Liver (tissue), 9 donors: ENCODE data around the gene EVC. TPM values are rescaled to one million over a fixed set of nuclear protein-coding genes. Genes with fewer than 3 reads are reported as not detected.

Source experiments
- DNase-seq: peaks from one replicate; pipeline ENCODE4 v3.0.0-alpha.2; 2017; ENCODE audit warnings: low spot score
- H3K27ac ChIP-seq, 2 donors: one replicate each; pipeline ENCODE4 v1.7.0; 2013; ENCODE audit warnings: inconsistent platforms in 2 of 2, low read length in 2 of 2, control low read depth in 1 of 2, low read depth in 1 of 2, mild to moderate bottlenecking in 1 of 2
- H3K27me3 ChIP-seq, 4 donors: one replicate each; pipeline versions ENCODE4 v1.6.1 to v1.7.0; 2013; ENCODE audit warnings: low read length in 3 of 4, inconsistent platforms in 1 of 4, mild to moderate bottlenecking in 1 of 4, moderate library complexity in 1 of 4; ENCODE audit not compliant: control insufficient read depth in 4 of 4, insufficient read depth in 4 of 4
- H3K36me3 ChIP-seq, 4 donors: one replicate each; pipeline versions ENCODE4 v1.6.1 to v1.7.0; 2013; ENCODE audit warnings: low read length in 3 of 4, mild to moderate bottlenecking in 3 of 4, low read depth in 1 of 4, moderate library complexity in 1 of 4; ENCODE audit not compliant: control insufficient read depth in 4 of 4, insufficient read depth in 3 of 4
- H3K4me1 ChIP-seq, 4 donors: one replicate each; pipeline versions ENCODE4 v1.6.1 to v1.7.0; 2013; ENCODE audit warnings: low read length in 3 of 4, mild to moderate bottlenecking in 3 of 4, moderate library complexity in 1 of 4; ENCODE audit not compliant: control insufficient read depth in 4 of 4, insufficient read depth in 4 of 4
- H3K4me3 ChIP-seq, 3 donors: one replicate each; pipeline versions ENCODE4 v1.6.1 to v1.7.0; 2013; ENCODE audit warnings: low read length in 3 of 3, control low read depth in 1 of 3, low read depth in 1 of 3, mild to moderate bottlenecking in 1 of 3
- H3K9ac ChIP-seq, 2 donors: one replicate each; pipeline ENCODE4 v1.7.0; 2013; ENCODE audit warnings: low read length in 2 of 2, mild to moderate bottlenecking in 2 of 2, moderate library complexity in 2 of 2, control low read depth in 1 of 2, low read depth in 1 of 2
- H3K9me3 ChIP-seq, 4 donors: one replicate each; pipeline versions ENCODE4 v1.6.1 to v1.7.0; 2013; ENCODE audit warnings: low read length in 3 of 4; ENCODE audit not compliant: control insufficient read depth in 4 of 4
- EGR1 ChIP-seq, 2 donors: IDR thresholded peaks; 2 replicates each; pipeline ENCODE4 v1.6.1; 2016 to 2018; ENCODE audit warnings: antibody characterized with exemption in 2 of 2, low read depth in 2 of 2
- FOXA1 ChIP-seq: IDR thresholded peaks from 2 replicates; pipeline ENCODE4 v1.6.1; 2016; ENCODE audit warnings: antibody characterized with exemption
- FOXA2 ChIP-seq: IDR thresholded peaks from 2 replicates; pipeline ENCODE4 v1.6.1; 2016; ENCODE audit warnings: antibody characterized with exemption
- GABPA ChIP-seq, 2 donors: IDR thresholded peaks in 1 of 2; conservative IDR thresholded peaks in 1 of 2; 2 replicates each; pipeline ENCODE4 v1.6.1; 2016; ENCODE audit warnings: antibody characterized with exemption in 2 of 2, mild to moderate bottlenecking in 1 of 2, moderate library complexity in 1 of 2
- HNF4A ChIP-seq, 2 donors: conservative IDR thresholded peaks; 2 replicates each; pipeline ENCODE4 v1.6.1; 2016; ENCODE audit warnings: antibody characterized with exemption in 2 of 2, mild to moderate bottlenecking in 2 of 2
- HNF4G ChIP-seq: IDR thresholded peaks from 2 replicates; pipeline ENCODE4 v1.6.1; 2016; ENCODE audit warnings: antibody characterized with exemption
- JUND ChIP-seq, 2 donors: IDR thresholded peaks; 2 replicates each; pipeline ENCODE4 v1.6.1; 2016; ENCODE audit warnings: antibody characterized with exemption in 2 of 2
- NR2F2 ChIP-seq: IDR thresholded peaks from 2 replicates; pipeline ENCODE4 v1.6.1; 2016; ENCODE audit warnings: antibody characterized with exemption
- RAD21 ChIP-seq, 2 donors: IDR thresholded peaks; 2 replicates each; pipeline ENCODE4 v1.6.1; 2016; ENCODE audit warnings: antibody characterized with exemption in 2 of 2, mild to moderate bottlenecking in 2 of 2
- SP1 ChIP-seq: IDR thresholded peaks from 2 replicates; pipeline ENCODE4 v1.6.1; 2018; ENCODE audit warnings: antibody characterized with exemption, mild to moderate bottlenecking
- TAF1 ChIP-seq: conservative IDR thresholded peaks from 2 replicates; pipeline ENCODE4 v1.6.1; 2016; ENCODE audit warnings: antibody characterized with exemption, mild to moderate bottlenecking
- YY1 ChIP-seq: IDR thresholded peaks from 2 replicates; pipeline ENCODE4 v1.6.1; 2016; ENCODE audit warnings: antibody characterized with exemption, mild to moderate bottlenecking
- WGBS: extraction: QIAGEN DNeasy Blood & Tissue Kit; methylation state at CpG from one replicate; pipeline ENCODE4 v1.1.7; 2013; 5-methylcytosine and 5-hydroxymethylcytosine counted together
- polyA plus RNA-seq, 2 donors: library from polyadenylated mRNA; stranded (reverse) in 1 of 2; unstranded in 1 of 2; fragments of 200-250 nt in 1 of 2; fragments of >200 nt in 1 of 2; fragmentation: Nextera tagmentation in 1 of 2; extraction: Ambion mirVana in 1 of 2; gene quantifications; one replicate each; pipeline versions ENCODE4 v1.2.1 to v1.2.3, GENCODE V29; 2013 to 2015
- total RNA-seq, 2 donors: library from RNA; depleted of rRNA; stranded (reverse); fragments of >200 nt; gene quantifications; one replicate each; pipeline ENCODE4 v1.2.3, GENCODE V29; 2014
- TF ChIP-seq, protein P1 (sequence below): fragments of 150-350 bp; IDR thresholded peaks from 2 replicates; pipeline ENCODE4 v1.5.1; 2017; ENCODE audit warnings: improper control_type of control experiment, low read depth, low read length; ENCODE audit not compliant: missing input control
- TF ChIP-seq, protein P2 (sequence below): IDR thresholded peaks from 2 replicates; pipeline ENCODE4 v1.6.1; 2016; ENCODE audit warnings: antibody characterized with exemption, mild to moderate bottlenecking
- TF ChIP-seq, protein P3 (sequence below): IDR thresholded peaks from 2 replicates; pipeline ENCODE4 v1.6.1; 2016; ENCODE audit warnings: antibody characterized with exemption
- donor health status: healthy.
- donor health status: healthy.
- donor health status: healthy.
- donor health status: healthy.
- donor health status: healthy.

Gene EVC
- total and polyA plus RNA-seq, 4 donors = 0.76 to 10.9 (median 3.2) TPM

DNA sequence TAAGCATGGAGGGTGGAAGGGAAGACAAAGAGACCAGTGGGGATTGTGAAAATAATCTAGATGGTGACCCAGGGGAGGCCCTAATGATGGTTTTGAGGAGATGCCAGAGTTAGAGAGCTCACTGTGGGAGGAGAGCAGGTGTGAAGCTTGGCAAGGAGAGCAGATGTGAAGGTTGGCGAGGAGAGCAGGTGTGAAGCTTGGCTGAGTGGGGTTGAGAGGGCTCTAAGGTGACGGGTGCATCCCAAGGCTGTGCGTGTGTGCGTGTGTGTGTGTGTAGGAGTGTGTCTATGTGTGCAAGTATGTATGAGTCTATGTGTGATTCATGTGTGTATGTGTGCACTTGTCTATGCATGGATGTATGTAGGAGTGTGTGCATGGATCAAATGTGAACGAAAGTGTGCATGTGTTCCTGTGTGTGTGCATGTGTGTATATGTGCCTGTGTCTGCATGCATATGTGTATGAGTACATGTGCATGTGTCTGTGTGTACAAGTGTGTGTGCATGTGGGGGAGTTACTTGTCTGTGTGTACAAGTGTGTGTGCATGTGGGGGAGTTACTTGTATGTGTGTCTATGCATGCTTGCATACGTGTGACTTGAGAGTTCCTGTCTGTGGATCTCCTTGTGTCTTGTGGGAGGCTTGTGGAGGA, 72.0 kb downstream of the EVC start:
- Histone ChIP-seq H3K36me3 (peaks cover 0 to 11% (median 2%) of the 10 kb centered on the region in 4 donors), H3K9me3 (no peaks in the 10 kb centered on the region), H3K27ac (no peak overlapping the region), H3K4me3 (no peak overlapping the region), H3K4me1 (no peaks in the 10 kb centered on the region), H3K27me3 (no peaks in the 10 kb centered on the region), H3K9ac (no peak overlapping the region)
- 92% methylated on average over 6 of the region's 6 CpGs for WGBS
- TF ChIP-seq FOXA2 = no peak
- TF ChIP-seq TAF1 = no peak
- no peak for TF ChIP-seq FOXA1
- TF ChIP-seq, protein P1, sequence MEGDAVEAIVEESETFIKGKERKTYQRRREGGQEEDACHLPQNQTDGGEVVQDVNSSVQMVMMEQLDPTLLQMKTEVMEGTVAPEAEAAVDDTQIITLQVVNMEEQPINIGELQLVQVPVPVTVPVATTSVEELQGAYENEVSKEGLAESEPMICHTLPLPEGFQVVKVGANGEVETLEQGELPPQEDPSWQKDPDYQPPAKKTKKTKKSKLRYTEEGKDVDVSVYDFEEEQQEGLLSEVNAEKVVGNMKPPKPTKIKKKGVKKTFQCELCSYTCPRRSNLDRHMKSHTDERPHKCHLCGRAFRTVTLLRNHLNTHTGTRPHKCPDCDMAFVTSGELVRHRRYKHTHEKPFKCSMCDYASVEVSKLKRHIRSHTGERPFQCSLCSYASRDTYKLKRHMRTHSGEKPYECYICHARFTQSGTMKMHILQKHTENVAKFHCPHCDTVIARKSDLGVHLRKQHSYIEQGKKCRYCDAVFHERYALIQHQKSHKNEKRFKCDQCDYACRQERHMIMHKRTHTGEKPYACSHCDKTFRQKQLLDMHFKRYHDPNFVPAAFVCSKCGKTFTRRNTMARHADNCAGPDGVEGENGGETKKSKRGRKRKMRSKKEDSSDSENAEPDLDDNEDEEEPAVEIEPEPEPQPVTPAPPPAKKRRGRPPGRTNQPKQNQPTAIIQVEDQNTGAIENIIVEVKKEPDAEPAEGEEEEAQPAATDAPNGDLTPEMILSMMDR = no peak
- TF ChIP-seq EGR1 (IDR thresholded peaks at IDR 0.05; ENCODE audit: low read depth in 2 of 2) = no peak
- no peak for TF ChIP-seq YY1
- TF ChIP-seq RAD21 (IDR thresholded peaks at IDR 0.05) = no peak
- no peak for TF ChIP-seq GABPA (IDR thresholded peaks at IDR 0.05 in 1 of 2, conservative IDR thresholded peaks at IDR 0.05 in 1 of 2)
- no peak for TF ChIP-seq HNF4A (conservative IDR thresholded peaks at IDR 0.05)
- no peak for TF ChIP-seq HNF4G
- TF ChIP-seq, protein P2, sequence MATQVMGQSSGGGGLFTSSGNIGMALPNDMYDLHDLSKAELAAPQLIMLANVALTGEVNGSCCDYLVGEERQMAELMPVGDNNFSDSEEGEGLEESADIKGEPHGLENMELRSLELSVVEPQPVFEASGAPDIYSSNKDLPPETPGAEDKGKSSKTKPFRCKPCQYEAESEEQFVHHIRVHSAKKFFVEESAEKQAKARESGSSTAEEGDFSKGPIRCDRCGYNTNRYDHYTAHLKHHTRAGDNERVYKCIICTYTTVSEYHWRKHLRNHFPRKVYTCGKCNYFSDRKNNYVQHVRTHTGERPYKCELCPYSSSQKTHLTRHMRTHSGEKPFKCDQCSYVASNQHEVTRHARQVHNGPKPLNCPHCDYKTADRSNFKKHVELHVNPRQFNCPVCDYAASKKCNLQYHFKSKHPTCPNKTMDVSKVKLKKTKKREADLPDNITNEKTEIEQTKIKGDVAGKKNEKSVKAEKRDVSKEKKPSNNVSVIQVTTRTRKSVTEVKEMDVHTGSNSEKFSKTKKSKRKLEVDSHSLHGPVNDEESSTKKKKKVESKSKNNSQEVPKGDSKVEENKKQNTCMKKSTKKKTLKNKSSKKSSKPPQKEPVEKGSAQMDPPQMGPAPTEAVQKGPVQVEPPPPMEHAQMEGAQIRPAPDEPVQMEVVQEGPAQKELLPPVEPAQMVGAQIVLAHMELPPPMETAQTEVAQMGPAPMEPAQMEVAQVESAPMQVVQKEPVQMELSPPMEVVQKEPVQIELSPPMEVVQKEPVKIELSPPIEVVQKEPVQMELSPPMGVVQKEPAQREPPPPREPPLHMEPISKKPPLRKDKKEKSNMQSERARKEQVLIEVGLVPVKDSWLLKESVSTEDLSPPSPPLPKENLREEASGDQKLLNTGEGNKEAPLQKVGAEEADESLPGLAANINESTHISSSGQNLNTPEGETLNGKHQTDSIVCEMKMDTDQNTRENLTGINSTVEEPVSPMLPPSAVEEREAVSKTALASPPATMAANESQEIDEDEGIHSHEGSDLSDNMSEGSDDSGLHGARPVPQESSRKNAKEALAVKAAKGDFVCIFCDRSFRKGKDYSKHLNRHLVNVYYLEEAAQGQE = no peak
- TF ChIP-seq, protein P3, sequence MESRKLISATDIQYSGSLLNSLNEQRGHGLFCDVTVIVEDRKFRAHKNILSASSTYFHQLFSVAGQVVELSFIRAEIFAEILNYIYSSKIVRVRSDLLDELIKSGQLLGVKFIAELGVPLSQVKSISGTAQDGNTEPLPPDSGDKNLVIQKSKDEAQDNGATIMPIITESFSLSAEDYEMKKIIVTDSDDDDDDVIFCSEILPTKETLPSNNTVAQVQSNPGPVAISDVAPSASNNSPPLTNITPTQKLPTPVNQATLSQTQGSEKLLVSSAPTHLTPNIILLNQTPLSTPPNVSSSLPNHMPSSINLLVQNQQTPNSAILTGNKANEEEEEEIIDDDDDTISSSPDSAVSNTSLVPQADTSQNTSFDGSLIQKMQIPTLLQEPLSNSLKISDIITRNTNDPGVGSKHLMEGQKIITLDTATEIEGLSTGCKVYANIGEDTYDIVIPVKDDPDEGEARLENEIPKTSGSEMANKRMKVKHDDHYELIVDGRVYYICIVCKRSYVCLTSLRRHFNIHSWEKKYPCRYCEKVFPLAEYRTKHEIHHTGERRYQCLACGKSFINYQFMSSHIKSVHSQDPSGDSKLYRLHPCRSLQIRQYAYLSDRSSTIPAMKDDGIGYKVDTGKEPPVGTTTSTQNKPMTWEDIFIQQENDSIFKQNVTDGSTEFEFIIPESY = no peak
- no peak for TF ChIP-seq JUND (IDR thresholded peaks at IDR 0.05)
- no peak for TF ChIP-seq SP1
- TF ChIP-seq NR2F2 = no peak
- no peak for DNase-seq

DNA sequence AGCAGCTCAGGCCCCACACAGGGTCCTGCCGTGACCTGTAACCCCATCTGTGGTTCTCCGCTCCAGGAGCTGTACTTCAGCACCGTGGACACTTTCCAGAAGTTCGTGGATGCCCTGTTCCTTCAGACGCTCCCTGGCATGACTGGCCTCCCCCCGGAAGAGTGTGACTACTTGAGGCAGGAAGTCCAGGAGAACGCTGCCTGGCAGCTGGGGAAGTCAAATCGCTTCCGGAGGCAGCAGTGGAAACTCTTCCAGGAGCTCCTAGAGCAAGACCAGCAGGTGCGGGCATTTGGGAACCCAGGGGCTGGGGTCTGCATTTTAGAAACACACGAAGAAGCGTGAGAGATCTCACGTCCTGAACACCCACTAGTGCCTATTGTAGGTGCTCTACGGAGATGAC, 72.5 kb downstream of the EVC start:
- DNase-seq = no peak
- Histone ChIP-seq H3K9ac (no peak overlapping the region), H3K36me3 (peaks cover 0 to 11% (median 2%) of the 10 kb centered on the region in 4 donors), H3K4me3 (no peak overlapping the region), H3K27ac (no peak overlapping the region), H3K27me3 (no peaks in the 10 kb centered on the region), H3K9me3 (no peaks in the 10 kb centered on the region), H3K4me1 (no peaks in the 10 kb centered on the region)
- 87% methylated on average over 14 of the region's 14 CpGs for WGBS
- TF ChIP-seq, protein P3 = no peak
- TF ChIP-seq HNF4A (conservative IDR thresholded peaks at IDR 0.05) (no peak), FOXA1 (no peak)
